CD14-positive monocyte (primary cell): Measurements from ENCODE around the gene ME2. TPM values are rescaled to one million over a fixed set of nuclear protein-coding genes. Genes with fewer than 3 reads are reported as not detected.

Source experiments
- DNase-seq, 3 donors: peaks; one replicate each; pipeline ENCODE4 v3.0.0-alpha.2; 2011 to 2022
- H2AFZ ChIP-seq: 2 replicates; pipeline ENCODE4 v1.6.0; 2012; ENCODE audit warnings: mild to moderate bottlenecking, low read depth, low read length, inconsistent platforms; ENCODE audit not compliant: insufficient read depth, poor library complexity, severe bottlenecking
- H3K27ac ChIP-seq, 2 donors: 1 replicate in 1 of 2; 2 replicates in 1 of 2; pipeline ENCODE4 v1.5.1; 2012 to 2013; ENCODE audit warnings: low read length in 2 of 2, control low read depth in 1 of 2, inconsistent platforms in 1 of 2, low read depth in 1 of 2, mild to moderate bottlenecking in 1 of 2
- H3K27me3 ChIP-seq, 2 donors: one replicate each; pipeline versions ENCODE4 v1.6.0 to v1.6.1; 2011 to 2013; ENCODE audit warnings: low read length in 2 of 2; ENCODE audit not compliant: control insufficient read depth in 2 of 2, insufficient read depth in 2 of 2
- H3K36me3 ChIP-seq, 2 donors: replicated peaks in 1 of 2; 1 replicate in 1 of 2; 2 replicates in 1 of 2; pipeline versions ENCODE4 v1.5.1 to v1.6.1; 2012 to 2013; ENCODE audit warnings: low read length in 2 of 2, control low read depth in 1 of 2, inconsistent platforms in 1 of 2, mild to moderate bottlenecking in 1 of 2; ENCODE audit not compliant: insufficient read depth in 2 of 2, control insufficient read depth in 1 of 2
- H3K4me1 ChIP-seq, 2 donors: 1 replicate in 1 of 2; 2 replicates in 1 of 2; pipeline versions ENCODE4 v1.5.1 to v1.6.1; 2012 to 2013; ENCODE audit warnings: low read length in 2 of 2, control low read depth in 1 of 2, inconsistent platforms in 1 of 2, mild to moderate bottlenecking in 1 of 2, moderate library complexity in 1 of 2; ENCODE audit not compliant: insufficient read depth in 2 of 2, control insufficient read depth in 1 of 2
- H3K4me2 ChIP-seq: replicated peaks from 2 replicates; pipeline ENCODE3; 2012; ENCODE audit warnings: low read length, moderate library complexity, mild to moderate bottlenecking; ENCODE audit not compliant: poor library complexity, severe bottlenecking; ENCODE audit errors: extremely low read depth
- H3K4me3 ChIP-seq, 3 experiments: fragments of 200-600 bp in 1 of 3; sonication (generic) in 1 of 3; replicated peaks in 1 of 3; 1 replicate in 2 of 3; 2 replicates in 1 of 3; pipeline ENCODE4 v1.5.1; 2011 to 2013; ENCODE audit warnings: low read length in 3 of 3, mild to moderate bottlenecking in 3 of 3, control low read depth in 2 of 3, low read depth in 2 of 3, inconsistent platforms in 1 of 3, moderate library complexity in 1 of 3
- H3K79me2 ChIP-seq: 2 replicates; pipeline ENCODE4 v1.6.0; 2012; ENCODE audit warnings: mild to moderate bottlenecking, control low read depth, inconsistent platforms, low read length, moderate library complexity; ENCODE audit not compliant: insufficient read depth
- H3K9ac ChIP-seq: 2 replicates; pipeline ENCODE4 v1.6.0; 2017; ENCODE audit warnings: low read length, mild to moderate bottlenecking; ENCODE audit not compliant: insufficient read depth, poor library complexity, severe bottlenecking
- H3K9me3 ChIP-seq, 2 donors: replicated peaks in 1 of 2; 1 replicate in 1 of 2; 2 replicates in 1 of 2; pipeline versions ENCODE4 v1.5.1 to v1.6.1; 2012 to 2013; ENCODE audit warnings: low read length in 2 of 2, control low read depth in 1 of 2; ENCODE audit not compliant: control insufficient read depth in 1 of 2, insufficient read depth in 1 of 2
- H4K20me1 ChIP-seq: 2 replicates; pipeline ENCODE4 v1.6.0; 2012; ENCODE audit warnings: mild to moderate bottlenecking, low read length, control low read depth, moderate library complexity; ENCODE audit not compliant: insufficient read depth
- H3K27ac Mint-ChIP-seq, 7 donors: one replicate each; pipeline ENCODE4 v1.8.0; 2020; ENCODE audit warnings: mild to moderate bottlenecking in 7 of 7, mixed read lengths in 7 of 7, moderate library complexity in 6 of 7, inconsistent platforms in 2 of 7
- H3K27me3 Mint-ChIP-seq, 3 donors: one replicate each; pipeline ENCODE4 v1.8.0; 2021 to 2022; ENCODE audit warnings: low read depth in 3 of 3, mild to moderate bottlenecking in 3 of 3, mixed read lengths in 3 of 3, moderate library complexity in 3 of 3, inconsistent platforms in 1 of 3
- H3K36me3 Mint-ChIP-seq, 2 donors: one replicate each; pipeline ENCODE4 v1.8.0; 2020; ENCODE audit warnings: mixed read lengths in 2 of 2, inconsistent platforms in 1 of 2, mild to moderate bottlenecking in 1 of 2
- H3K4me1 Mint-ChIP-seq: one replicate; pipeline ENCODE4 v1.8.0; 2020; ENCODE audit warnings: mild to moderate bottlenecking, mixed read lengths
- H3K4me3 Mint-ChIP-seq, 2 donors: one replicate each; pipeline ENCODE4 v1.8.0; 2020; ENCODE audit warnings: mild to moderate bottlenecking in 2 of 2, mixed read lengths in 2 of 2, moderate library complexity in 1 of 2
- H3K9me3 Mint-ChIP-seq, 7 donors: one replicate each; pipeline ENCODE4 v1.8.0; 2020 to 2022; ENCODE audit warnings: mixed read lengths in 7 of 7, mild to moderate bottlenecking in 6 of 7, moderate library complexity in 6 of 7, inconsistent platforms in 2 of 7
- CTCF ChIP-seq: fragments of 200-600 bp; IDR thresholded peaks from one replicate; pipeline ENCODE4 v1.8.0; 2022; ENCODE audit warnings: antibody characterized with exemption, mild to moderate bottlenecking
- WGBS: methylation state at CpG from one replicate; pipeline ENCODE4 v1.1.5; 2013; ENCODE audit warnings: missing lambda C conversion rate; ENCODE audit not compliant: insufficient coverage; 5-methylcytosine and 5-hydroxymethylcytosine counted together
- intact Hi-C, 2 donors: fragments of 100-400 bp; cut with micrococcal nuclease; formaldehyde crosslinking; loops; one replicate each; pipeline versions ENCODE4 v1.15.0 to v1.15.1; 2023
- polyA plus RNA-seq, 3 donors: library from polyadenylated mRNA; depleted of rRNA in 1 of 3; unstranded in 2 of 3; stranded (reverse) in 1 of 3; fragments of 300-500 nt in 2 of 3; fragments of >200 nt in 1 of 3; fragmentation: Illumina TruSeq in 2 of 3; gene quantifications; 1 replicate in 2 of 3; 2 replicates in 1 of 3; pipeline ENCODE4 v1.2.3, GENCODE V29; 2012 to 2021

The ME2 gene
- polyA plus RNA-seq, 3 donors = 48.7 to 93.8 (median 71.7) TPM

GRCh38 chr18:50937183-50937582 lies 58.3 kb downstream of the ME2 start:
- H3K79me2 ChIP-seq = no peaks in the 10 kb centered on the region
- no peak overlapping the region for H3K4me3 Mint-ChIP-seq
- peaks cover 52 to 94% of the 10 kb centered on the region in 2 donors for H3K36me3 ChIP-seq
- H3K27me3 Mint-ChIP-seq = no peaks in the 10 kb centered on the region
- H3K9me3 Mint-ChIP-seq = no peaks in the 10 kb centered on the region
- H3K27ac ChIP-seq = peak overlapping the region in 1 of 2 donors; percentile 33
- peaks cover 69 to 85% of the 10 kb centered on the region in 2 donors for H3K36me3 Mint-ChIP-seq
- no peaks in the 10 kb centered on the region for H3K9me3 ChIP-seq
- no peak overlapping the region for H3K4me3 ChIP-seq
- H3K4me1 Mint-ChIP-seq = no peaks in the 10 kb centered on the region
- H3K9ac ChIP-seq = no peak overlapping the region
- peaks cover 3% of the 10 kb centered on the region for H4K20me1 ChIP-seq
- no peak overlapping the region for H3K4me2 ChIP-seq
- no peaks in the 10 kb centered on the region for H3K4me1 ChIP-seq
- intact Hi-C loops = no loop called here
- H3K27ac Mint-ChIP-seq = peak overlapping the region in 2 of 7 donors; percentile 31 to 46
- no peak overlapping the region for H2AFZ ChIP-seq
- no peak for TF ChIP-seq CTCF
- no peak for DNase-seq
- WGBS = no CpG with 5 or more reads among the region's 1 CpG
- H3K27me3 ChIP-seq = no peaks in the 10 kb centered on the region

GRCh38 chr18:50938912-50939311 lies 60.0 kb downstream of the ME2 start:
- Mint-ChIP-seq H3K9me3 (no peaks in the 10 kb centered on the region), H3K27me3 (no peaks in the 10 kb centered on the region), H3K4me1 (peaks cover 2% of the 10 kb centered on the region), H3K27ac (peak overlapping the region in 3 of 7 donors; percentile 3 to 49 (median 39)), H3K4me3 (no peak overlapping the region), H3K36me3 (peaks cover 63 to 84% of the 10 kb centered on the region in 2 donors)
- no peak overlapping the region for H3K4me3 ChIP-seq
- WGBS = no CpG with 5 or more reads among the region's 2 CpGs
- no peaks in the 10 kb centered on the region for H3K27me3 ChIP-seq
- no peak overlapping the region for H3K9ac ChIP-seq
- no peak overlapping the region for H3K4me2 ChIP-seq
- DNase-seq = no peak
- H4K20me1 ChIP-seq = peaks cover 3% of the 10 kb centered on the region
- no peaks in the 10 kb centered on the region for H3K4me1 ChIP-seq
- TF ChIP-seq CTCF = no peak
- H3K27ac ChIP-seq = no peak overlapping the region
- H3K9me3 ChIP-seq = no peaks in the 10 kb centered on the region
- no peaks in the 10 kb centered on the region for H3K79me2 ChIP-seq
- H3K36me3 ChIP-seq = peaks cover 39 to 91% of the 10 kb centered on the region in 2 donors
- intact Hi-C loops = no loop called here
- no peak overlapping the region for H2AFZ ChIP-seq
